ENCODE measurements around the gene REX1BD.

Gene REX1BD

DNA sequence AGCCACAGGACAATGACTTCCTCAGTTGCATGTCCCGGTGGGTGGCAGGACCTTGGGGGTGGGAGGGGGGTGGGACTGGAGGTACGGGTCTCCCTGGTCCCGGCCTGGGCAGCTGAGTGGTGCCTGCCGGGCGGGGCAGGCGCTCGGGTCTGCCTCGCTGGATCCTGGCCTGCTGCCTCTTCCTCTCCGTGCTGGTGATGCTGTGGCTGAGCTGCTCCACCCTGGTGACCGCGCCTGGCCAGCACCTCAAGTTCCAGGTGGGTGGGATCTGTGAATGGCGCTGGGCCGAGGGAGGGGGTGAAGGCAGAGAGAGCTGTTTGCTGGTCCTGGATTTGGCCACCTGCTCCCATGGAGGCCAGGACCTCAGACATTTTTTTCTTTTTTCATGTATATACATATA lies 29.6 kb downstream of the REX1BD start:
- DNase-seq, result no peak

GRCh38 chr19:18620311-18620710 lies 31.7 kb downstream of the REX1BD start:
- DNase-seq, result no peak

- DNase-seq, result no peak
Measured at GRCh38 chr19:18620902-18621301, 32.3 kb downstream of the REX1BD start.

DNA sequence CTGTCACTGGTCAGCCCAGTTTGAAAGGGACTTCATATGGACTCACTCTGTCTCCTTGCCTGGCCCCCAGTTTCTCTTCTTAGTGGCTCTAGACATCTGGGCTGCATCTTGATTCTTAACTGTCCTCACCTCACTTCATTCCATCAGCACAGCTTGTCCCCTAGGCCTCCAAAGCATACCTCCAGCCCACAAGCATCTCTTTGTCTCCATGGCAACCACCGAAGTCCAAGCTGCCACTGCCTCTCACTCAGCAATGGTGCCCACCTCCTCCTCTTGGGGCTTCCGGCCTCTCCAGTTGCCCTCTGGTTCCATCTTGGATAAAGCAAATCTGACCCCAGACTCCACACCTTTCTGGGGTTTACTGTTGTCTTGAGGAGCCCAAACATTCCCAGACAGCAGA lies 38.3 kb downstream of the REX1BD start:
- DNase-seq, result no peak

GRCh38 chr19:18629166-18630088 lies 40.8 kb downstream of the REX1BD start:
- DNase-seq, result no peak

DNA sequence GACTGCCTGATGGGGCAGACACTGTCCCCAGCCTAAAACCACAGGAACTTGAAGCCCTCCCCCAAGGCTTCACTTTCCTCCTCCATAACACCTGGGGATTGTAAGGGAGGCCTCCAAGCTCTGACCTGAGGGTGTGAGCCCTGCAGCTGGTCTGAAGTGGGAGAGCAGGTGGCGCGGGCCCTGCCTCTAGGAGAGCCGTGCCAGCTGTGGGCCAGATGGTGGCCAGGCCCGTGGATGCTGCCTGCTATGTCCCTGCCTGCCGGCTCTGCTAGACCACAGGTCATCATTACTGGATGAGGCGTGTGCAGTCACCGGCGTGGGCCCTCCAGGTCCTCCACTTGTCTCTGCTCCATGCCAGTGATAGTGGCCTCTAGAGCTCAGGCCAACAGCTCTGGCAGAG lies 44.7 kb downstream of the REX1BD start:
- peak; percentile 76 for DNase-seq

DNA sequence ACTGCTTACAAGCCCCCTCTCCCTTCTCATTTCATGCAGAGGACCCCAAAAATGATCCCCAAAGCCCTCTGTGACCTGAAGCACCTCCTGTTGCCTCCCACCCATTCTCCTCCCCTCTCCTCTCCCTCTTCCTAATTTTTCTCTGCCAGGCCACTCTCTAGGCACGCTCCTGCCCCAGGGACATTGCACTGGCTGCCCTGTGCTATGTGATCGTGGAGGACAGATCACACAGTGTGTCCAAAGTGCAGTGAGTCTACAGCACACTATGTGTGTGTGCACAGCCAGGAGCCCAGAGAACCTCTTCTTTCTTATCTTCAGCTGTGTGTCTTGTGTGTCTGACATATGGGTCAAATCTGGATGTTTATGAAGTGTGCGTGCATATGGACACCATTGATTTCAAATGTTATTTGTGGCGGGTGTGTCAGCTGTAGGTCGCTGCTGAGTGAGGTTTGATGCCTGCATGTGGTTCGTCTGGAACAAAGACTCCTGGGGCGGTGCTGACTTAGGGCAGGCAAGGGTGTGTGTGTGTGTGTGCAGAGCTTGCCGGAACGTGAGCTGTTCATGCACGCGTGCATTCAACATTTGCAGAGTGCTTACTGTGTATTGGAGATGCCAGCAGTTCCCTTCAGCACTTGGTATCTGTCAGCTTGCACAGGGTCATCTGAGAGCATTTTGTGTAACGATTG lies 46.2 kb downstream of the REX1BD start:
- no peak for DNase-seq

DNA sequence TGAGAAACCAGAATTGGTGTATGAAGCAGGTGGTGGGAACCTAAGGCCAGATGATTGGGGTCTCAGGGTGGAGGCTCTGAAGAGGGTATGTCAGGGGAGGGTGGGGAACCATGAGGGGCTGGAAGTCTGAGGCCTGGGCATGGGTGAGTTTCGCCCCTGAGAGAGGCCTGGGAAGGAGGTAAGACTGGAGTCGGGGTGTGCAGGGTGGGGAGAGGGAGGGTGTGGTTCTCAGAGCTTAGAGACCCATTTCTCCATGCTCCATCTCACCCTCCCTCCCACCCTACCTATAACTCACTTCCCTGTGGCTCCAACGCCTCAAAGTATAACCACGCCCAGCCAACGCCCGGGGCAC lies 47.2 kb downstream of the REX1BD start:
- DNase-seq, result no peak

GRCh38 chr19:18636183-18636968 lies 47.8 kb downstream of the REX1BD start:
- peak; percentile 68 for DNase-seq

DNA sequence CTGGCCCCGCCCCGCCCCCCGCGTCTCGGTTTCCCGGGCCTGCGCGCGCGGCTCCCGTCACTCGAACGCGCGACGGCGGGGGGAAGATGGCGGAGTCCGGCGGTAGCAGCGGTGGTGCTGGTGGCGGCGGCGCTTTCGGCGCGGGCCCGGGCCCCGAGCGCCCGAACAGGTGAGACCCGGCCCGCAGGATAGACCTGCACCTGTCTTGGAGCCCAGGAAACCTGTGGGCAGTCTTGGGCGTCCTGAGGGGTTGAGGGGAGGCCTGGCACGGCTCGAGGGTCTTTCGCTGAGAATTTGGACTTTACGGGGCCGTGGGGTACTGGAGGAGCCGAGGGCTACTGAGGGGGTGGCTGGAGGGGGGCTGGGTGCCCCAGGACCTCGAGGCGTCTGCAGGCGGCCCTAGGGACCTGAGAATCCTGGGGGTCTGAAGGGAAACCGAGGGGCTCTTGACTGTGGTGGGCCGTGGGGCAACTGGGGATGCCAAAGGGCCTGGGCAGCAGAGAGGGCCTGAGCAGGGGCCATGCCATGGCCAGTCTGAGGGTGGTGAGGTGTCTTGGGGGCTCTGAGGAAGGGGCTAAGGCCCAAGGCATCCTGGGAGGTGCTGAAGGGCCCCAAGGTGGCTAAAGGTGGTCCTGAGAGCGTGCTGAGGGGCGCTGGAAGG lies 48.5 kb downstream of the REX1BD start, which contains the start of gene KLHL26:
KLHL26 (plus strand) TSS at position 60 of the 661 bp plus-strand sequence; CDS start at position 87, 27 bp downstream.
- DNase-seq, result no peak

DNA sequence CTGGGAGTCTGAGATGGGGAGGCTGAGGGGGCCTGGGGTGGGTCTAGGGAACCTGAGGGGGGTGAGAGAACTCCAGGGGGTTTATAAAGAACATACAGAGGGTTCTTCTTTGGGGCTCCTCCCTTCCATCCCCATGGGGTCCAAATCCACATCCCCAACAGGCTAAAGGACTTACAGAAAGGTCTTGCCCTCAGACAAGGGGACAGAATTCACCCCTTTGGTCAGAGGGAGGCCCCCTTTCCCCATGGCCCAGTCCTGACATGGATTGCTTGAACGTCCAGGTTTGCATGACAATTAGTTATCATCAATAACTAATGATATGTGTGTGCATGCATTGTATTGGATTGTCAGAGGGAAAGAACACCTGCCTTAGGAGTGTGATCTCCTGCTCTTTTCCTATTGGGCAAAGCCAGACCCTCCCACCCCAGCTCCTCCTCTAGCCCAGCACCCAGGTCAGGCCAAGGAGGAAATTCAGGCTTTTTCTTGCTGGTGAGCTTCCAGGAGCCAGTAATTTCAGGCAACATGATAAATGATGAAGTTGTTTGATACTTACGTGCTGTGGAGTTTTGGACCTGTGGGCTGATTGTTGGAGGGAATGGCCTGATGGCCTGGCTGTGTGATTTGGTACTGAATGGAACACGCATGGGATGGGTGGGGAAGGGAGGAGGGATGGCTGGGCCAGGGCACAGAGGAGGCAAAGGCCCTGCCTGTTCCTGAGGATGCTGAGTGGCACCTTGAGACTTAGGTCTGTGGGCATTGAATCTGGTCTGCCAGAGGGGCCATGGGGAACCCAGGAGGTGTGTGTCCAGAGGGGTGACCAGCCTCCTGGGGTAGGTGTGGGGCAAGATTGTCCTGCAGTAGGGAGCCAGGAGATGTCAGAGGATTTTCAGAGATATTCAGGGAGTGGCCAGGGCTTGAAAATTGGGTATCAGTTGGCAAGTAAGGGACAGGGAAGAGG lies 49.4 kb downstream of the REX1BD start:
- no peak for DNase-seq

- no peak for DNase-seq
Measured at GRCh38 chr19:18639706-18640243, 51.2 kb downstream of the REX1BD start.
